ENCODE data around the gene PIGS.
"Not testable (repeated sequence)": the region's sequence is repeated elsewhere in the genome, so short reads cannot be mapped to it uniquely, and the experiment has no call there.

PIGS gene

GRCh38 chr17:28597606-28598383 is 26.5 kb upstream of the PIGS start:
- peaks cover 23% of the 10 kb centered on the region for H3K4me1 Mint-ChIP-seq (ENCODE audit: low read depth)
- no peaks in the 10 kb centered on the region for H3K27me3 Mint-ChIP-seq
- H3K36me3 Mint-ChIP-seq (ENCODE audit: low read depth): peaks cover 48% of the 10 kb centered on the region
- H3K27ac Mint-ChIP-seq: peak overlapping the region; percentile 94
- no peak for DNase-seq
- no peaks in the 10 kb centered on the region for H3K9me3 Mint-ChIP-seq
- peak overlapping the region; percentile 91 for H3K4me3 Mint-ChIP-seq

- H3K4me3 Mint-ChIP-seq: no peak overlapping the region
- H3K27ac Mint-ChIP-seq: no peak overlapping the region
- H3K4me1 Mint-ChIP-seq (ENCODE audit: low read depth): peaks cover 1% of the 10 kb centered on the region
- no peaks in the 10 kb centered on the region for H3K27me3 Mint-ChIP-seq
- H3K9me3 Mint-ChIP-seq: no peaks in the 10 kb centered on the region
- no peak for DNase-seq
- peaks cover 72% of the 10 kb centered on the region for H3K36me3 Mint-ChIP-seq (ENCODE audit: low read depth)
These were observed 20.9 kb upstream of the PIGS start for GRCh38 chr17:28592260-28592659.

- H3K36me3 Mint-ChIP-seq (ENCODE audit: low read depth): peaks cover 28% of the 10 kb centered on the region
- H3K27ac Mint-ChIP-seq: no peak overlapping the region
- no peaks in the 10 kb centered on the region for H3K9me3 Mint-ChIP-seq
- H3K4me3 Mint-ChIP-seq: no peak overlapping the region
- no peaks in the 10 kb centered on the region for H3K4me1 Mint-ChIP-seq (ENCODE audit: low read depth)
- no peak for DNase-seq
- H3K27me3 Mint-ChIP-seq: no peaks in the 10 kb centered on the region
These were observed 14.5 kb upstream of the PIGS start for GRCh38 chr17:28585851-28586250.

GRCh38 chr17:28584434-28584833 is 13.1 kb upstream of the PIGS start:
- peaks cover 11% of the 10 kb centered on the region for H3K4me1 Mint-ChIP-seq (ENCODE audit: low read depth)
- H3K9me3 Mint-ChIP-seq: no peaks in the 10 kb centered on the region
- DNase-seq: no peak
- H3K27ac Mint-ChIP-seq: no peak overlapping the region
- peaks cover 33% of the 10 kb centered on the region for H3K36me3 Mint-ChIP-seq (ENCODE audit: low read depth)
- no peak overlapping the region for H3K4me3 Mint-ChIP-seq
- H3K27me3 Mint-ChIP-seq: no peaks in the 10 kb centered on the region

- Mint-ChIP-seq H3K9me3 (no peaks in the 10 kb centered on the region), H3K4me1 (ENCODE audit: low read depth) (peaks cover 16% of the 10 kb centered on the region), H3K27ac (no peak overlapping the region), H3K27me3 (no peaks in the 10 kb centered on the region), H3K4me3 (no peak overlapping the region), H3K36me3 (ENCODE audit: low read depth) (peaks cover 33% of the 10 kb centered on the region)
- no peak for DNase-seq
These were observed 11.2 kb upstream of the PIGS start for GRCh38 chr17:28582513-28582912.

GRCh38 chr17:28580959-28581358 is 9.6 kb upstream of the PIGS start:
- Mint-ChIP-seq H3K9me3 (no peaks in the 10 kb centered on the region), H3K27me3 (no peaks in the 10 kb centered on the region), H3K36me3 (ENCODE audit: low read depth) (peaks cover 47% of the 10 kb centered on the region), H3K4me3 (no peak overlapping the region), H3K4me1 (ENCODE audit: low read depth) (peaks cover 28% of the 10 kb centered on the region), H3K27ac (no peak overlapping the region)
- DNase-seq: no peak

- Mint-ChIP-seq H3K36me3 (ENCODE audit: low read depth) (peaks cover 53% of the 10 kb centered on the region), H3K4me3 (no peak overlapping the region), H3K27ac (peak overlapping the region; percentile 83), H3K4me1 (ENCODE audit: low read depth) (peaks cover 31% of the 10 kb centered on the region), H3K9me3 (no peaks in the 10 kb centered on the region), H3K27me3 (no peaks in the 10 kb centered on the region)
- no peak for DNase-seq
These were observed 8.2 kb upstream of the PIGS start for GRCh38 chr17:28579526-28579925.

- no peaks in the 10 kb centered on the region for H3K27me3 Mint-ChIP-seq
- DNase-seq: no peak
- H3K4me1 Mint-ChIP-seq (ENCODE audit: low read depth): peaks cover 31% of the 10 kb centered on the region
- H3K9me3 Mint-ChIP-seq: no peaks in the 10 kb centered on the region
- peaks cover 63% of the 10 kb centered on the region for H3K36me3 Mint-ChIP-seq (ENCODE audit: low read depth)
- H3K27ac Mint-ChIP-seq: peak overlapping the region; percentile 83
- peak overlapping the region; percentile 9 for H3K4me3 Mint-ChIP-seq
These were observed 7.2 kb upstream of the PIGS start for GRCh38 chr17:28578246-28579195.

GRCh38 chr17:28577466-28577824 is 6.1 kb upstream of the PIGS start:
- H3K4me3 Mint-ChIP-seq: no peak overlapping the region
- peaks cover 66% of the 10 kb centered on the region for H3K36me3 Mint-ChIP-seq (ENCODE audit: low read depth)
- H3K27me3 Mint-ChIP-seq: no peaks in the 10 kb centered on the region
- H3K4me1 Mint-ChIP-seq (ENCODE audit: low read depth): peaks cover 36% of the 10 kb centered on the region
- H3K9me3 Mint-ChIP-seq: no peaks in the 10 kb centered on the region
- DNase-seq: no peak
- H3K27ac Mint-ChIP-seq: no peak overlapping the region

- Mint-ChIP-seq H3K9me3 (no peaks in the 10 kb centered on the region), H3K36me3 (ENCODE audit: low read depth) (peaks cover 66% of the 10 kb centered on the region), H3K27ac (peak within 1 kb of the TSS; percentile 93), H3K4me1 (ENCODE audit: low read depth) (peaks cover 42% of the 10 kb centered on the region), H3K4me3 (peak within 1 kb of the TSS; percentile 78), H3K27me3 (no peaks in the 10 kb centered on the region)
- peak; percentile 99 for DNase-seq
These were observed 5.6 kb upstream of the PIGS start, which contains the start of gene ALDOC for GRCh38 chr17:28576758-28577465. ALDOC (minus strand) TSS chr17:28576895; CDS start chr17:28575532, 1,363 bp downstream.

GRCh38 chr17:28576016-28576415 is 4.7 kb upstream of the PIGS start:
- H3K4me3 Mint-ChIP-seq: peak overlapping the region; percentile 78
- not testable (repeated sequence) for H3K27me3 Mint-ChIP-seq, H3K9me3 Mint-ChIP-seq, DNase-seq
- peaks cover 71% of the 10 kb centered on the region for H3K36me3 Mint-ChIP-seq (ENCODE audit: low read depth)
- H3K4me1 Mint-ChIP-seq (ENCODE audit: low read depth): peaks cover 46% of the 10 kb centered on the region
- H3K27ac Mint-ChIP-seq: peak overlapping the region; percentile 60

- H3K4me1 Mint-ChIP-seq (ENCODE audit: low read depth): peaks cover 44% of the 10 kb centered on the region
- no peak overlapping the region for H3K27ac Mint-ChIP-seq
- DNase-seq: no peak
- no peak overlapping the region for H3K4me3 Mint-ChIP-seq
- peaks cover 71% of the 10 kb centered on the region for H3K36me3 Mint-ChIP-seq (ENCODE audit: low read depth)
- no peaks in the 10 kb centered on the region for H3K27me3 Mint-ChIP-seq
- H3K9me3 Mint-ChIP-seq: no peaks in the 10 kb centered on the region
These were observed 3.9 kb upstream of the PIGS start for GRCh38 chr17:28575126-28575795.

- no peak overlapping the region for H3K4me3 Mint-ChIP-seq
- peaks cover 43% of the 10 kb centered on the region for H3K4me1 Mint-ChIP-seq (ENCODE audit: low read depth)
- H3K27me3 Mint-ChIP-seq: no peaks in the 10 kb centered on the region
- DNase-seq: no peak
- peaks cover 70% of the 10 kb centered on the region for H3K36me3 Mint-ChIP-seq (ENCODE audit: low read depth)
- H3K27ac Mint-ChIP-seq: no peak overlapping the region
- no peaks in the 10 kb centered on the region for H3K9me3 Mint-ChIP-seq
These were observed 3.2 kb upstream of the PIGS start for GRCh38 chr17:28574526-28574925.

GRCh38 chr17:28573966-28574480 is 2.7 kb upstream of the PIGS start:
- H3K4me1 Mint-ChIP-seq (ENCODE audit: low read depth): peaks cover 43% of the 10 kb centered on the region
- H3K9me3 Mint-ChIP-seq: no peaks in the 10 kb centered on the region
- no peak overlapping the region for H3K4me3 Mint-ChIP-seq
- no peak for DNase-seq
- H3K27me3 Mint-ChIP-seq: no peaks in the 10 kb centered on the region
- peaks cover 69% of the 10 kb centered on the region for H3K36me3 Mint-ChIP-seq (ENCODE audit: low read depth)
- no peak overlapping the region for H3K27ac Mint-ChIP-seq
